HG03354 (cell line): Measurements from ENCODE around the gene ZDHHC6.
A peak's percentile ranks its signal among the peaks of the same experiment; 100 is the strongest.
"Not testable (repeated sequence)": the region's sequence is repeated elsewhere in the genome, so short reads cannot be mapped to it uniquely, and the experiment has no call there.

Experiments used
- ATAC-seq: cut with Tn5 transposase; IDR thresholded peaks from one replicate; pipeline ENCODE4 v1.9.1; 2021; ENCODE audit warnings: mild to moderate bottlenecking; ENCODE audit not compliant: unreplicated experiment, poor library complexity, severe bottlenecking

Gene ZDHHC6

DNA sequence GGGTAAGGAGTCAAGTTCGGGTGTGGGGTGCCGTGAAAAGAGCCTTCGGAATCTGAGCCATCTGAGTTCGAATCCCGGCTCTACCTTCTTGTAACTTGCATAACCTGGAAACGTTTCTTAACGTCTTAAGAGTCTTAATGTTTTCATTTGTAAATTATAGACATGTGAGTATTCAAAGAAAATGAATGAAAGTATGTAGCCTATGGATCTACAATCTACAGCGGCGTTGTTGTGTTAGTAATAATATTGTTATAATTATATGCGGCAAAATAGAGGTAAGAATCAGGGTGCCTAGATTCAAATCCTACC, 860 bp upstream of the ZDHHC6 start:
- no peak for ATAC-seq

DNA sequence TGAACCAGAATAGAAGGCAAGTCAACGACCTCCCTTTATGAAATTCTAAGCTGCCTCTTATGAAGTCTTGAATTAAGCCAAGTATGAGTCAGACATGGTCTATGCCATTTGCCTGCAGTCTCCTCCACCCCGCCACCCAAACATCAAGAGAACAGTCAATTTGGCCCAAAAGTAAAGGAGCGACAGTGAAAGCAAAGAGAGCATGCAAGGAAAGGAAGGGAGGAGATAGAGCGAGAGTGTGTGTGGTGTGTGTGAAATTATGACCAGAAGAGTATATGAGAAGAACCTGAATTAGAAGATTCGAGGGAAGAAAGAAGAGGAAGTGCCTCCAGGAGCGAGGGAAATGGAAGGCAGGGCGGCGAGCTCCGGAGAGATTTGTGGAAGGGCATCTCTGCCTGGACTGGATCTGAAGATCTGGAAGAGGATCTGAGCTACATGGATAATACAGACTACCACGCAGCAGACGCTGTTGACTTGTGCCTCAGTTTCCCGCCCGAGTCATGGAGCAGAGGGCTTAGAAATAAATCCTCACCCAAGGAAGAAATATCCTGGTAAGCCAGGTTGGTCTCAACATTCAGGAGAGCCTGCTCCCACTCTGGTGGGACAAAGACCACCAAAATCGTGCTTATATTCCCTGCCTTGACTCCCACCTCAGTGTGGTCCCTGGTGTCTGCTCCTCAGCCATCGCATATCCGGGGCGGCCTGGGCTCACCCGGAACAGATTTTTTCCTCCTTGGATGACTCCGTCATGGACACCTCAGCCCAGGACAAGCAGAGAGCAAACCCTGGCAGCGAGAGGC, 459 bp downstream of the ZDHHC6 start:
- ATAC-seq, result no peak

DNA sequence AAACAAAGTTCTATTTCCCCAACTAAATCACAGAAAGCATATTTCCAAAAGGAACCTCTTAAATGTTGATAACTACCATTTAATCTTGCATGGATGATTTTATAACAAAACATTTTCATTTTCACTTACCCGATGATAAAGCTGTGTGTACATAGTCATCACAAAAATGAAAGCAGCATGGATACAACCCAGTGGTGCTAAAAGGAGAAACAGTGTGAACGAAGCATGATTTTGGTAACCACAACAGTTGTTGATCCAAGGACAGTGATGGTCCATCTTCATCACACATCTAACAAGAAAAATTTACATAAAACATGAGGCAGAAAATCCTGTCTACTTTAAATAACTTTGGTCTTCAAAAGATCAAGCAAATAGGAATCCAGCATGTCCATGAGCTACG, 4.7 kb downstream of the ZDHHC6 start:
- ATAC-seq, result no peak

DNA sequence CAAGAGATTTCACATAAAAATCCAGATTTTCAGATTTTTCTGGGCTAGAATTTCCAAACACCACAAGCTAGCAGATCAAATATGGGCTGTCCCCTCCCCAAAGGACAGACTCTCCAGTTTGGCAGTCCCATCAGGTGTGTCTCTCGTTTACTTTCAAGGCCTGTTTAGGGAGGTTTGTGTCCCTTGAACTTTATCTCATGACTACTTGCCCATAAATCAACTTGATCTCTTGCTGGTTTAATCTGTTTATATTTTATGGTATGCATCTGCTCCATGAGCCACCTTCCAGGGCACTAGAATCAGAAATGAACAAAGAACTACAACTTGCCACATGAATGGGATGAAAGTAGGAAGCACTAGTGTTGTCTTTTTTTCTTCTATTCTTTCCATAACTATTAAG, 5.2 kb downstream of the ZDHHC6 start:
- no peak for ATAC-seq

DNA sequence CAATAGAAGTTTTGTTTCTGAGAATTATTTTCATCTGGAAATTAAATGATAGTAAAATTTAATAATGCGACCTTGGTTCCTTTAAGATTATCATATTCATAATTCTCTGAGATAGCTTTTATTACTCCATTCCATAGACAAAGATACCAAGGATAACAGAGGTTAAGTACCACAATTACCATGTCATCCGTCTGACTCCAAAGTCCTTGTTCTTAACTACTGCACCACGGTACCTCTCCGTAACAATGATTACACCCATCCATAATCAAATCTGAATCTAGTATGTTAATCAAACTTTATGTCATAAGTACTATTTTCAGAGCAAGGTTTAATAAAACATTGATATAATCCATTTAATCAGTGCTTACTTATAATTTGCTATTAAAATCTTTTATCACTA, 8.4 kb downstream of the ZDHHC6 start:
- no peak for ATAC-seq

DNA sequence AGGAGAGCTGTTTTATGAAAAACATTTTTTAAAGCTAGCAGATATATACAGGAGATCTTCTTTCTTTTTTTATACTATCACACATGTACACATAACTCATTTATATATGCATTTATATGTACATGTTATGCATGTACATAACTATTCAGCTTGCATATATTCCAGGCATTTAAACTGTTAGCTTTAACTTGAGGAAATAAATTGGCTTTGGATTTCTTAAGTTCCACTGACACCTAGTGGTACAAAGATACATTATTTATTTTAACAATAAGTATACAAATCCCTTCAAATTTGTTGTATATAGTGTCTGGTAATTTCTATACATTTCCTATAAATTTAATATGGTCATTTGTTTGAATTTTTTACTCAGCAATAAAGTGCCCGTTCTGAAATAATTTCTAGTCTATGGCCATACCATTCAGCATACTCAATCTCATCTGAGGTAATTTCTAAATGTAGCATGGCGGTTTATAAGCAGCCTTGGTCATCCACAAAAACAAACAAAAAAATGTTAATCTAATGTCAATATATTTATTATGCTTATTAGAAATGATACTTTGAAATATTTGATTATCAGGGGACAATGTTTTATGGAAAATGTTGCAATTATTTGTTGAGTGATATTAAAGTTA, 11.6 kb downstream of the ZDHHC6 start:
- ATAC-seq, result no peak

DNA sequence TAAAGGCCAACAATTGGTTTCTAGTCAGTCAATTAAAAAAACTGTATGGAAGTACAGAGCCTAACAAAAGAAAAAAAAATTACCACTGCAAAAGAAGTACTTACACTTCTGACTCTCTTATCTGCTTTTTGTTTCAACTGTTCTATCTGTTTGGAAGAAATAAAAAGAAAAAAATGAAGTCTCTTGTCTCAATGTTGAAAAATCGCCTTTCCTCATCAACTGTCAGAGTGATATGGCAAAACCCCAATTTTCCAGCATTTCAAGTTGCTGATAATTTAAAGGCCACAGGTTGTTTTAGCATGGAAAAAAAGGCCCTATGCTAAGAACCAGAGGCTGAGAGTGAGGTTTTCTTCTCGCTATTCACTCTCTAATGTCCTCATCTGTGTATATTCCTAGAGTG, 13.6 kb downstream of the ZDHHC6 start:
- ATAC-seq, result no peak

DNA sequence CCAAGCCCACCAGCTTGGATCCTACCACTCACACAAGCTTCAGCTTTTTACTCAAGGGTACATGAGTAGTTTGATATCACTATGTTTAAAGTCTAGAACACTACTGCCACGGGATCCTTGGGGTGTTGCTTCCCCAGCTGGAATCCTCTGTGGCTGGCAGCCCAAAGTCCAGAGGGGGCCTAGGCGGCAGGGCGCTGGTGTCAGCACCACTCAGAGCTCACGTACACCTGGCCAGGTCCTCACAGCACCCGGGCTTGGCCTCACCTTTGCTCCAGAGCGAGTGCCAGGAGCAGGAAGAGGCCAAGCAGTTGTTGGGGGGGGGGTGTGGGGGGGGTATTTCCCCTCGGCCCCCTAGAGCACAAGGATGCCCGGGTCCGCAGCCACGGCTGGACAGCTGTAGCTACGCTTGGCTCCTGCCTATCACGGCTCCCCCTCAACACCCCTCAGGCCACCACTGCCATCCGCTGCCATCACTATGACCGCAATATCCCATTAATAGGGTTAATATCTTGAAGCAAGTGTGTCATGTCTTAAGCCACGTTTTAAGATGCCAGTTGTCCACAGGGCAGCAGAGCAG, 17.0 kb downstream of the ZDHHC6 start:
- ATAC-seq, result no peak

DNA sequence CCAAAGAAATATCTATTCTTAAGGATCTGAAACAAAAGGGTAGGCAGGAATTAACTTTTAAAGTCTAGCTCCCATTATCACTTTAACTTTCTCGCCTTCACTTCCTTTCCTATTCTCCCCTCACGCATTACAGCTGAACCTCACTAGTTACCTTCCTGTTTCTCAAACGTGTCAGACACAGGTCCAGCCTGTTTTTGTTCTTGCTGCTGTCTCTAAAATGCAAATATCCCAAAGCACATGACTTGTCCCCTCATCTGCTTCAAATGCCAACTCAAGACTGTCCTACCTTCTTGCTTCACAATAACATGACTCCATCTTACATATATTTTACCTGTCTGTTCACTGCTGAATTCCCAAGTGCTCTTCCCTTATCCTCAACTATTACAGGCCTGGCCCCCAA, 17.6 kb downstream of the ZDHHC6 start:
- ATAC-seq, result peak; percentile 58

DNA sequence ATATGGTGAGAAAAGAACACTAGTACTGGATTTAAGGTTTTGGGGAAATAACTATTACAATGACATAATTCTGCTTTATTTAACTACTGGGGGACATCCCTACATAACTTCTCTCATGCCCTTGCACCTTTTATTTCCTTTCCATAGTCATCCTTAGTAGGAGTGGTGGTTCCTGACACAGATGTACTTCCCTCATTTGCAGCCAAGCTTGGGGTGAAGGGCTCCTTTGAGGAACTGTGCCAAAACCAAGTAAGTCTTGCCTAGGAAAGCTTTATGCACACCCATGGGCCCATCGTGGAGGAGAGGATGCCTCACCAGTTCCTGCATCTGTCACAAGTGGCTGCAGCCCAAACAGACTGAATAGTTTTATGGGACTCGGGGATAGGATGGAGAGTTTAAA, 20.6 kb downstream of the ZDHHC6 start:
- ATAC-seq, result no peak

DNA sequence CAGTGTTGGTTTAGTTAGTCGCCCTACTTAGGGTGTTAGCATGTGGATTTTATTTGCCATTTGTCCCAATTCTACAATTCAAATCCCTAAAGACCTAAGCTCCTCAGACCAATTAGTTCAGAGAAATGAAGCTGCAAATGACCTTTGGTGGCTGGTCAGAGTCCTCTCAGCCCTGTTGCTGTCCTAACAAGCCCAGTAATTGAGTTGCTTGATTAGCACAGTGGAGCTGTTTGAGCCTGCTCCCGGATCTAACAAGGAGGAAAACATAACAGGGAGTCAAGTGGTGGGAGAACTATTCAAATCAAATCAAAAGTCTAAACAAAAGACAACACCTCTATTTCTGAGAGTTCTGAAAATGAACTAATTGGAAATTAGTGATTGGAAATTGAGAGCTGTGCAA, 22.1 kb downstream of the ZDHHC6 start:
- no peak for ATAC-seq

DNA sequence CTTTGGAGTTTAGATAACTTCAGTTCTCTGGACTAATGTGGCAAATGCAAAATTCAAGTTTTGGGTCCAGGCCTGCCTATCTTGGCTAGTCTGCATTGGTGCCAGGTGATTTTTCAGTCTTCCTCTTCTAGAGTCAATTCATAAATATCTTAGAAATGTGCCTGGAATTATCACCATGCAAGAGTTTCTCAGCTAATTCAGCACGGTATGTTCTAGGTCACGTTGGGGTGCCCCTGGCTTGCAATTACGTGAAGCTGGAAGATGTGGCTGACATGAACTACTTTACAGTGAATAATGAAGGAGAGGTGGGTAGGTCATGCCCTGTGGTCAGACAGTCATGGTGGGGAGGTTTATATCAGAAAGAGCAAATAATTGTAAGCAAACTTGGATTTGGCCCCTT, 25.0 kb downstream of the ZDHHC6 start:
- no peak for ATAC-seq

DNA sequence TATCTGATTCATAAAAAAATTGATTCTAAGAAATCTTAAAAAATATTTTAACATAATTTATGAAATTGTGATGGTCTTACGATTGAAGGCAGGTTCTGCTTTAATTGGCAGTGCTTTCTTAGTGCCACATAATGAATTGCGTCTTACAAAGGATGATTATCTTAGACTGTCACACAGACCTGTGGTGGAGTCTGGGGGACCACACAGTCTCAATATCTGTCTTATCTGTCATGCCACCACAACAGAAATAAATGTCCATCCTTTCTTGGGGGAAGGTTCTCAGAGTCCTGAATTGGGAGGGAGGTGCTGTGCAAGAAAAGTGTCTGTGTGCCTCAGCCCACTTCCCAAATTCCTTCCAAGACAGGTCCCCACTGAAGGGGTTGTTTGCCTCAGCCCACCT, 34.0 kb downstream of the ZDHHC6 start:
- no peak for ATAC-seq

DNA sequence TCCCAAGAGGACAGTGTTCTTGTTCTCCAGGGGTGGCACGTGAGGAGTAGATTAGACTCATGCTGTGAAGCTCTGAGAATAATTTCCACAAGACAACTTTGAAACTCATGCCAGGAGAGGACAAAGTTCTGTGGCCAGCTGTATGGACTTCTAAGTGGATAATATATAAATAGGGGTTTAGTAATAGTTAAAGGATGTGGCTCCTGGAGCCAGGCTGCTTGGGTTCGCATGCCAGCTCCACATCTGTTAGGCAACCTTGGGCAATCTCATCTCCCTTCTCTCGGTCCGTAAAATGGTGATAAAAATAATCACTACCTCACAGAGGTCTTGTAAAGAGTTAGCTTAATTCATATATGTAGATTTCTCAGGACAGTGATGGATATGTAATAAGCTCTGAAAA, 37.0 kb downstream of the ZDHHC6 start:
- ATAC-seq, result no peak

DNA sequence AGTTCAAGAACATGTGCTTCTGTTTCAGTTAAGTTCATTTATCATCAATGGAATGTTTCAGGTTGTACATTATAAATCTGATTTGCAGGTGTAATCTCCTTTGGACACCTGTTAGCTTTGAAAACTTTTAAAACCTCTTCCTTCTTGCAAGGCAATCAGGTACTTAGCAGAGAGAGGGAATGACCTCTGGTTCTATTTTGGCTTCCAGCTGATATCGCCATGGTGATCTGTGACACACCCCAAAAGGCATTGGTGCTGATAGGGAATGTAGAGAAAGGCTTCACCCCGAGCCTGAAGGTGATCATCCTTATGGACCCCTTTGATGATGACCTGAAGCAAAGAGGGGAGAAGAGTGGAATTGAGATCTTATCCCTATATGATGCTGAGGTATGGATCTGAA, 37.4 kb downstream of the ZDHHC6 start:
- ATAC-seq, result no peak

DNA sequence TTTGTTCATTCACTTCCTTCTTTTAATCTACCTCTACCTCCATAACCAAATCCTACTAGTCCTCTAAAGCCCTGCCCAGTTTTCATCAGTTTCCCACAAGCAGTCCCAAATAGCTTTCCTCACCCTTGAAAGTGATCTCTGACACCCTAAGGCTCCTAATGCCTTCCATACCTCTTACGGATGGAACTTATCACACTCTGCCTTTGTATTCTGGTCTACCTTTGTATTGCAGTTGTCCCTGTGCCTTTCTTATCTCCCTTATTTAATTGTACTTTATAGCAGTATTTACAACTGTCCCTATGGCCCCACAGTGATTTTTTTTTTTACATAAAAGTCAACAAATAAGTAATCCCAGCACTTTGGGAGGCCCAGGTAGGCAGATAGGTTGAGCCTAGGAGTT, 39.0 kb downstream of the ZDHHC6 start:
- ATAC-seq, result no peak

DNA sequence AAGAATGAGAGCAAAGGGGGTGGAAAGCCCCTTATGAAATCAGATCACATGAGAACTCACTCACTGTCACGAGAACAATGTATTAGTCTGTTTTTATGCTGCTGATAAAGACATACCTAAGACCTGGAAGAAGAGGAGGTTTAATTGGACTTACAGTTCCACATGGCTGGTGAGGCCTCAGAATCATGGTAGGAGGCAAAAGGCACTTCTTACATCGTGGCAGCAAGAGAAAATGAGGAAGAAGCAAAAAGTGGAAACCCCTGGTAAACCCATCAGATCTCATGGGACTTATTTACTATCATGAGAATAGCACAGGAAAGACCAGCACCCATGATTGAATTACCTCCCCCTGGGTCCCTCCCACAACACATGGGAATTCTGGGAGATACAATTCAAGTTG, 39.9 kb downstream of the ZDHHC6 start:
- ATAC-seq, result not testable (repeated sequence)

DNA sequence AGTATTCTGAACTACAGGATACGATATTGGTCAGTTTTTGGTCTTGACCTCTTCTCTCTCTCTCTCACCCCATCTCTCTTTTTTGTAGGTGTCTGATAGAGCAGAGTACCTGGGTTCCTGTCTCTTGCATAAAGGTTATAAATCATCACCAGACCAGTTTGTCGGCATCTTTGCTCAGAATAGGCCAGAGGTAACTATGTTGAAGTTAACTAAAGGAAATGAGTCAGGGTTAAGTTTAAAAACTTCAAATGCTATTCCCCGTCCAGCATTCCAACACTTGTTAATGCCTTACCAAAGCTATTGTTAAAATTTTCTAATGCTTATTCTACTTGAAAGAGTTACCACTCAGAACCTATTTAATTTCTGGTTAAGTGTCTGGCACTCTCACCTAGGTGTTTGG, 42.1 kb downstream of the ZDHHC6 start:
- ATAC-seq, result no peak

DNA sequence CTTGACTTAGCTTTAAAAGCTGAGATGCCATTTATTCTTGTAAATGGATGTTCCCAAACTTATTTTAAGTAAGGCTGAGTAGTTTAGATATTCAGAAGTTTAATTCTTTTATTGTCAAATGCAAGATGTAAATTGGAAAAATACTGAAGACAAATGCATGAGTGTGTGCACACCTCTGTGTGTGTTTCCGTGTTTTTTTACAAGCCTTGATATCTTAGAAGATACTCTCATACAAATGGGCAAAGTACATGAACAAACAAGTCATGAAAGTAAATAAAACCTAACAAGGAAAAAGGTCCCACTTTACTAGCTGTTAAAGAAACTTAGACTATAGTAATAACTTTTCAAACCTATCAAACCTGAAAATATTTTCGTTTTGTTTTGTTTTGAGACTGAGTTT, 43.8 kb downstream of the ZDHHC6 start:
- ATAC-seq, result no peak

DNA sequence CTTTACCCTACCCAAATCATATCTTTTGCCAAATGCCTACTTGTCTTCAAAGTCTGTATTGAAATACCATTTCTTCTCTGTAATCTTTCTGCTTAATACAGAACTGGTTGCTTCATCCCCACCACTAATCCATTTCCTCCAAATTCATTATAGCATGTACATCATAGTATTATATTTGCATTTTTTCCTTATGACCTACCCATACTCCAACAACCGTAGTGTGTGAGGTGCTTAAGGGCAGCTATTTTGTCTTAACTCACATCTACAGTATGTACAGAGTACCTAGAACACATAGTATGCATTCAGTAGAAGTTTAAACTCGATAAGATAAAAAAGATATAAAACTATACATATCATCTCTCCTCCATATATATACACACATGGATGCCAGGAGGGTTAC, 49.1 kb downstream of the ZDHHC6 start:
- ATAC-seq, result no peak

DNA sequence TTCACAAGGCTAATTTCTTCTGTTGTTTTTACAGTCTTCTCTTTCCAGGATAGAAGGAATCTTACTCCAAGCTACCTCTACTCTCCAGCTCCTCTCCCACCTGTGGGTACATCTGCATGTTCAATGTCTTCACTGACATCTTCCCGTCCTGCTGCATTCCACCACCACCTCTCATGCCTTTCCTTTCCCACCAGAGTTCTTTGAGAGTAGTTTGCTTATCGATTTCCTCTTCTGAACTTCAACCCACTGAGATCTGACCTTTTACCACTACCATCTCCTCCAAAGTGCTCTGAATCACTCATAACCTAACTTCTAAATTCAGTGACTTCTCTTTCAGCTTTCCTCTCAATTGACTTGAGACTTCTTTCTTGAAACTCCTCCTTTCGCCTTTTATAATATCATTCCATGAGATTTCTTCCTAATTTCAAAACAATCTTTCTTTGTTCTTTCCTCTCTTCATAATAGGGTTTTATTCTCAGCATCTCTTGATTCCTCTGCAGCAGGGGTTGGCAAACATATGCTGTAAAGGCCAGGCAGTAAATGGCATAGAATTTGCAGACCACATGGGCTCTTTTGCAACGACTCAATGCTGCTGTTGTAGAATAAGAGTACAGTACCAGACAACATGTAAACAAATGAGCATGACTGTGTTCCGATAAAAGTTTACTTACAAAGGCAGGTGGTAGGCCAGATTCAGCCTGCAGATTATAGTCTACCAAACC, 50.7 kb downstream of the ZDHHC6 start:
- ATAC-seq, result no peak
